H1 (cell line): ENCODE data around the gene ARSB.

ENCODE experiments used
- CHD1 ChIP-seq: IDR thresholded peaks from 2 replicates; pipeline ENCODE4 v1.6.1; 2012; ENCODE audit warnings: low read depth, low read length, improper control_type of control experiment
- EZH2 ChIP-seq: fragments of 200-600 bp; sonication (generic); IDR thresholded peaks from 2 replicates; pipeline ENCODE4 v1.7.1; 2012; ENCODE audit warnings: low read depth, mild to moderate bottlenecking, moderate library complexity, low read length, inconsistent platforms; ENCODE audit not compliant: severe bottlenecking
- FOSL1 ChIP-seq: IDR thresholded peaks from 2 replicates; pipeline ENCODE4 v1.6.1; 2011; ENCODE audit warnings: mild to moderate bottlenecking, low read depth, low read length, moderate library complexity; ENCODE audit not compliant: insufficient read depth
- GABPA ChIP-seq: IDR thresholded peaks from 2 replicates; pipeline ENCODE4 v1.6.1; 2011; ENCODE audit warnings: mild to moderate bottlenecking, low read length, moderate library complexity, borderline replicate concordance; ENCODE audit not compliant: insufficient read depth
- JUN ChIP-seq: IDR thresholded peaks from 2 replicates; pipeline ENCODE4 v1.6.1; 2011; ENCODE audit warnings: low read depth, mild to moderate bottlenecking, improper control_type of control experiment, low read length
- POLR2A ChIP-seq, 2 experiments: IDR thresholded peaks; 1 replicate in 1 of 2; 2 replicates in 1 of 2; pipeline ENCODE4 v1.6.1; 2011; ENCODE audit warnings: low read depth in 2 of 2, low read length in 2 of 2, mild to moderate bottlenecking in 2 of 2; ENCODE audit errors: control extremely low read depth in 1 of 2
- RFX5 ChIP-seq: IDR thresholded peaks from 2 replicates; pipeline ENCODE4 v1.6.1; 2011; ENCODE audit warnings: low read depth, low read length, improper control_type of control experiment, borderline replicate concordance
- SAP30 ChIP-seq: fragments of 300-600 bp; sonication (generic); IDR thresholded peaks from 2 replicates; pipeline ENCODE4 v1.7.1; 2012; ENCODE audit warnings: low read length, moderate library complexity, mild to moderate bottlenecking, inconsistent platforms; ENCODE audit not compliant: insufficient read depth, insufficient replicate concordance
- SIN3A ChIP-seq, 2 experiments: IDR thresholded peaks in 1 of 2; conservative IDR thresholded peaks in 1 of 2; 2 replicates each; pipeline ENCODE4 v1.6.1; 2011 to 2012; ENCODE audit warnings: low read length in 2 of 2, improper control_type of control experiment in 1 of 2, low read depth in 1 of 2, mild to moderate bottlenecking in 1 of 2
- SP2 ChIP-seq: IDR thresholded peaks from 2 replicates; pipeline ENCODE4 v1.6.1; 2012; ENCODE audit warnings: mild to moderate bottlenecking, low read length, inconsistent platforms
- TBP ChIP-seq: IDR thresholded peaks from 2 replicates; pipeline ENCODE4 v1.6.1; 2011; ENCODE audit warnings: low read depth, low read length, improper control_type of control experiment
- ZNF274 ChIP-seq: IDR thresholded peaks from 2 replicates; pipeline ENCODE4 v1.7.0; 2012; ENCODE audit warnings: low read length, borderline replicate concordance; ENCODE audit errors: extremely low read depth
- TF ChIP-seq, protein P1 (sequence below), 3 experiments: IDR thresholded peaks; 1 replicate in 2 of 3; 2 replicates in 1 of 3; pipeline versions ENCODE4 v1.5.1 to v1.6.1; 2011; ENCODE audit warnings: low read length in 3 of 3, mild to moderate bottlenecking in 3 of 3, inconsistent platforms in 2 of 3, low read depth in 1 of 3, moderate library complexity in 1 of 3; ENCODE audit not compliant: insufficient read depth in 1 of 3; ENCODE audit errors: control extremely low read depth in 1 of 3

DNA sequence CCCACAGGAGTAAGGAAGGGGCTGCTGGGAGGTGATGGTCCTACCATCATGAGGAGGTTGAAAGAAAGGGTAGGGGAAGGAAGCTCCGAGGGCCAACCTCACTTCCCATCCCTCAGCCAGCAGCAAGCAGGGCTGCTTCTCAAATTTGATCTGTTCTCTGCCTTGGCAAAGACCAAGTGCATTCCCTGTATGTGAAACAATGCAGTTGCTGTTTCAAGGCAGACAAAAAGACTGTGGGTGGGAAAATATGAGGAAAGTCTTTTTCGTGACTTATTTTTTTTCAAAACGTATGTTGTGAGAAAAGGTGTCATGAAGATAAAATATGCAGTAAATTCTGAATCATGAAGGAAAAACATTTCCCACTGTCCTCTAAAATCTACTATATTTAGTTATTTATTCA, 165.9 kb downstream of the ARSB start:
- TF ChIP-seq, protein P1, sequence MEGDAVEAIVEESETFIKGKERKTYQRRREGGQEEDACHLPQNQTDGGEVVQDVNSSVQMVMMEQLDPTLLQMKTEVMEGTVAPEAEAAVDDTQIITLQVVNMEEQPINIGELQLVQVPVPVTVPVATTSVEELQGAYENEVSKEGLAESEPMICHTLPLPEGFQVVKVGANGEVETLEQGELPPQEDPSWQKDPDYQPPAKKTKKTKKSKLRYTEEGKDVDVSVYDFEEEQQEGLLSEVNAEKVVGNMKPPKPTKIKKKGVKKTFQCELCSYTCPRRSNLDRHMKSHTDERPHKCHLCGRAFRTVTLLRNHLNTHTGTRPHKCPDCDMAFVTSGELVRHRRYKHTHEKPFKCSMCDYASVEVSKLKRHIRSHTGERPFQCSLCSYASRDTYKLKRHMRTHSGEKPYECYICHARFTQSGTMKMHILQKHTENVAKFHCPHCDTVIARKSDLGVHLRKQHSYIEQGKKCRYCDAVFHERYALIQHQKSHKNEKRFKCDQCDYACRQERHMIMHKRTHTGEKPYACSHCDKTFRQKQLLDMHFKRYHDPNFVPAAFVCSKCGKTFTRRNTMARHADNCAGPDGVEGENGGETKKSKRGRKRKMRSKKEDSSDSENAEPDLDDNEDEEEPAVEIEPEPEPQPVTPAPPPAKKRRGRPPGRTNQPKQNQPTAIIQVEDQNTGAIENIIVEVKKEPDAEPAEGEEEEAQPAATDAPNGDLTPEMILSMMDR (IDR thresholded peaks at IDR 0.05; ENCODE audit: control extremely low read depth in 1 of 3, insufficient read depth in 1 of 3, low read depth in 1 of 3, low read length in 3 of 3), result no peak
- TF ChIP-seq RFX5, result no peak
- TF ChIP-seq ZNF274, result no peak
- no peak for TF ChIP-seq FOSL1
- TF ChIP-seq POLR2A (IDR thresholded peaks at IDR 0.05; ENCODE audit: control extremely low read depth in 1 of 2, low read depth in 2 of 2, low read length in 2 of 2), result no peak
- no peak for TF ChIP-seq CHD1
- TF ChIP-seq GABPA, result no peak
- no peak for TF ChIP-seq EZH2
- no peak for TF ChIP-seq SIN3A (conservative IDR thresholded peaks at IDR 0.05 in 1 of 2, IDR thresholded peaks at IDR 0.05 in 1 of 2; ENCODE audit: low read depth in 1 of 2, low read length in 2 of 2)
- TF ChIP-seq JUN, result no peak
- no peak for TF ChIP-seq SAP30
- no peak for TF ChIP-seq SP2
- no peak for TF ChIP-seq TBP
